Type B pancreatic cell (in vitro differentiated cells): Measurements from ENCODE around the gene PIGC. TPM values are rescaled to one million over a fixed set of nuclear protein-coding genes. Genes with fewer than 3 reads are reported as not detected.

Experiments used
- DNase-seq: peaks from one replicate; pipeline ENCODE4 v3.0.0; 2021; ENCODE audit warnings: mixed read lengths; ENCODE audit not compliant: unreplicated experiment; ENCODE audit errors: extremely low spot score
- H3K27ac Mint-ChIP-seq: 2 replicates; pipeline ENCODE4 v1.8.0; 2021; ENCODE audit warnings: mild to moderate bottlenecking, mixed read lengths
- H3K27me3 Mint-ChIP-seq: 2 replicates; pipeline ENCODE4 v1.8.0; 2021; ENCODE audit warnings: mixed read lengths
- H3K36me3 Mint-ChIP-seq: 2 replicates; pipeline ENCODE4 v1.8.0; 2021; ENCODE audit warnings: mixed read lengths
- H3K4me1 Mint-ChIP-seq: one replicate; pipeline ENCODE4 v1.8.0; 2021; ENCODE audit warnings: mixed read lengths; ENCODE audit not compliant: unreplicated experiment
- H3K4me3 Mint-ChIP-seq: 2 replicates; pipeline ENCODE4 v1.8.0; 2021; ENCODE audit warnings: mild to moderate bottlenecking, mixed read lengths
- H3K9me3 Mint-ChIP-seq: 2 replicates; pipeline ENCODE4 v1.8.0; 2021; ENCODE audit warnings: mixed read lengths
- CTCF ChIP-seq: fragments of 200-600 bp; sonication (generic); conservative IDR thresholded peaks from 2 replicates; pipeline ENCODE4 v1.5.0; 2021; ENCODE audit warnings: antibody characterized with exemption, mild to moderate bottlenecking
- total RNA-seq: library from RNA; stranded (reverse); gene quantifications from 2 replicates; pipeline ENCODE4 v1.2.1, GENCODE V29; 2021; ENCODE audit warnings: low replicate concordance

Gene PIGC
- total RNA-seq, 1 donor from 2014 or later: 37.3 TPM

- H3K27ac Mint-ChIP-seq: peak overlapping the region; percentile 39
Observed at GRCh38 chr1:172452536-172453152, 8.8 kb upstream of the PIGC start.

GRCh38 chr1:172451002-172451443 is 7.2 kb upstream of the PIGC start:
- H3K4me1 Mint-ChIP-seq: peaks cover 40% of the 10 kb centered on the region
- TF ChIP-seq CTCF: no peak
- H3K27ac Mint-ChIP-seq: peak overlapping the region; percentile 94
- no peaks in the 10 kb centered on the region for H3K9me3 Mint-ChIP-seq
- no peaks in the 10 kb centered on the region for H3K36me3 Mint-ChIP-seq
- H3K27me3 Mint-ChIP-seq: no peaks in the 10 kb centered on the region
- peak overlapping the region; percentile 51 for H3K4me3 Mint-ChIP-seq
- DNase-seq: no peak

More at GRCh38 chr1:172452536-172453152, 8.8 kb upstream of the PIGC start:
- H3K9me3 Mint-ChIP-seq: no peaks in the 10 kb centered on the region
- H3K27me3 Mint-ChIP-seq: no peaks in the 10 kb centered on the region
- no peak for TF ChIP-seq CTCF
- peaks cover 40% of the 10 kb centered on the region for H3K4me1 Mint-ChIP-seq
- no peaks in the 10 kb centered on the region for H3K36me3 Mint-ChIP-seq
- no peak overlapping the region for H3K4me3 Mint-ChIP-seq
- DNase-seq: no peak

GRCh38 chr1:172450524-172450885 is 6.6 kb upstream of the PIGC start:
- no peaks in the 10 kb centered on the region for H3K27me3 Mint-ChIP-seq
- peak overlapping the region; percentile 94 for H3K27ac Mint-ChIP-seq
- peak overlapping the region; percentile 67 for H3K4me3 Mint-ChIP-seq
- H3K36me3 Mint-ChIP-seq: no peaks in the 10 kb centered on the region
- no peak for DNase-seq
- H3K4me1 Mint-ChIP-seq: peaks cover 40% of the 10 kb centered on the region
- no peaks in the 10 kb centered on the region for H3K9me3 Mint-ChIP-seq
- TF ChIP-seq CTCF: no peak

- H3K27me3 Mint-ChIP-seq: no peaks in the 10 kb centered on the region
- no peaks in the 10 kb centered on the region for H3K36me3 Mint-ChIP-seq
- TF ChIP-seq CTCF: peak; percentile 82
- DNase-seq: peak; percentile 69
- H3K27ac Mint-ChIP-seq: peak overlapping the region; percentile 94
- H3K9me3 Mint-ChIP-seq: no peaks in the 10 kb centered on the region
- H3K4me3 Mint-ChIP-seq: peak overlapping the region; percentile 69
- peaks cover 40% of the 10 kb centered on the region for H3K4me1 Mint-ChIP-seq
Observed at GRCh38 chr1:172449585-172450523, 6.0 kb upstream of the PIGC start.

GRCh38 chr1:172448995-172449584 is 5.2 kb upstream of the PIGC start:
- H3K9me3 Mint-ChIP-seq: no peaks in the 10 kb centered on the region
- peak overlapping the region; percentile 94 for H3K27ac Mint-ChIP-seq
- DNase-seq: no peak
- no peak for TF ChIP-seq CTCF
- H3K27me3 Mint-ChIP-seq: no peaks in the 10 kb centered on the region
- H3K4me1 Mint-ChIP-seq: peaks cover 44% of the 10 kb centered on the region
- no peaks in the 10 kb centered on the region for H3K36me3 Mint-ChIP-seq
- H3K4me3 Mint-ChIP-seq: peak overlapping the region; percentile 69
